GM18526 (cell line): ENCODE data around the gene MRGPRE.

Experiments used
- POLR2A ChIP-seq: IDR thresholded peaks from 3 replicates; pipeline ENCODE4 v1.6.1; 2011; ENCODE audit not compliant: insufficient read length; ENCODE audit errors: extremely low read depth

The MRGPRE gene

GRCh38 chr11:3202759-3203158 lies 29.5 kb downstream of the MRGPRE start:
- no peak for TF ChIP-seq POLR2A

DNA sequence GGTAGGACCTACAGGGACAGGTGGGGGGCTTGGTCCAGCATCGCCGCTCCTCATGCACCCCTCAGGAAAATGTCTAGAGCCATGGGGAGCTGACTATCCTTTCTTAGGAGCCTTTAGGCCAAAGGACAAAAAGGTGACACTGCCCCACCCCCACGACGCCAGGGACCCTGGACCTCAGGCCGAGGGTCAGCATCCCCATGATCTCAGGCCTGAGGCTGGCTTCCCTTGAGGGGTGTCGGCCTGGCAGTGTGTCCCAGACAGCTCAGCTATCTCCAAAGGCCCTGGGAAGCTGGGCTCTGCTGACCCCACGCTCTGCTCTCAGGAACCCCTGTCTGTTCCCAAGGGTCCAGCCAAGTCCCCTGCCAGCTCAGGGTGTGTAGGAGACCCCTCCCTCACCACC lies 29.9 kb downstream of the MRGPRE start:
- no peak for TF ChIP-seq POLR2A

DNA sequence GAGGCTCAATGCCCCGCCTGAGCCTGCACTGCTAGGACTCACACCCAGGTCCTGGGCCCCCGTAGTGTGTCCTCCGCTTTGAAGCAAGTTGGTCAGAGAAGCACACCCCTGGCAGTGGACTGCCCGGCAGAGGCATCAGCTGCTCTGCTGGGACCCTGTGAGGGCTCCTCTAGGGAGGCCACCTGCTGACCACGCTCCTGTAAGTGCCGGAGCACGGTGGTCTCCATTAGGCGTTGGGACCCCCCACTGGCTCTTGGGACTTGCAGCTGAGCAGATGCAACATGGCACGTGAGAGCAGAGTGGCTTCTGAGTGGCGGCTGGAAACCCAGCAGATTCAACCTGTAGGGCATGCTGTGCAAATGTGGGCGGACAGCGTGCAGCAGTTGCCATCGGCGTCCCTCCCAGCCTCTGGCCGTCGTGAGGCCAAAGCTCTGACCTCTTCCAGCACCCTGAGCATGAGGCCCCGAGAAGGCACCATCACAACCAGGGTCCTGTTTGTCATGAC lies 30.5 kb downstream of the MRGPRE start:
- no peak for TF ChIP-seq POLR2A

GRCh38 chr11:3201112-3201581 lies 31.1 kb downstream of the MRGPRE start:
- TF ChIP-seq POLR2A, result no peak

GRCh38 chr11:3200388-3201111 lies 31.7 kb downstream of the MRGPRE start:
- TF ChIP-seq POLR2A, result no peak

- TF ChIP-seq POLR2A, result no peak
Measured at GRCh38 chr11:3199537-3200295, 32.5 kb downstream of the MRGPRE start.

GRCh38 chr11:3198815-3199214 lies 33.4 kb downstream of the MRGPRE start:
- TF ChIP-seq POLR2A, result no peak

GRCh38 chr11:3197878-3198528 lies 34.2 kb downstream of the MRGPRE start:
- TF ChIP-seq POLR2A, result no peak

GRCh38 chr11:3197044-3197695 lies 35.0 kb downstream of the MRGPRE start:
- no peak for TF ChIP-seq POLR2A

DNA sequence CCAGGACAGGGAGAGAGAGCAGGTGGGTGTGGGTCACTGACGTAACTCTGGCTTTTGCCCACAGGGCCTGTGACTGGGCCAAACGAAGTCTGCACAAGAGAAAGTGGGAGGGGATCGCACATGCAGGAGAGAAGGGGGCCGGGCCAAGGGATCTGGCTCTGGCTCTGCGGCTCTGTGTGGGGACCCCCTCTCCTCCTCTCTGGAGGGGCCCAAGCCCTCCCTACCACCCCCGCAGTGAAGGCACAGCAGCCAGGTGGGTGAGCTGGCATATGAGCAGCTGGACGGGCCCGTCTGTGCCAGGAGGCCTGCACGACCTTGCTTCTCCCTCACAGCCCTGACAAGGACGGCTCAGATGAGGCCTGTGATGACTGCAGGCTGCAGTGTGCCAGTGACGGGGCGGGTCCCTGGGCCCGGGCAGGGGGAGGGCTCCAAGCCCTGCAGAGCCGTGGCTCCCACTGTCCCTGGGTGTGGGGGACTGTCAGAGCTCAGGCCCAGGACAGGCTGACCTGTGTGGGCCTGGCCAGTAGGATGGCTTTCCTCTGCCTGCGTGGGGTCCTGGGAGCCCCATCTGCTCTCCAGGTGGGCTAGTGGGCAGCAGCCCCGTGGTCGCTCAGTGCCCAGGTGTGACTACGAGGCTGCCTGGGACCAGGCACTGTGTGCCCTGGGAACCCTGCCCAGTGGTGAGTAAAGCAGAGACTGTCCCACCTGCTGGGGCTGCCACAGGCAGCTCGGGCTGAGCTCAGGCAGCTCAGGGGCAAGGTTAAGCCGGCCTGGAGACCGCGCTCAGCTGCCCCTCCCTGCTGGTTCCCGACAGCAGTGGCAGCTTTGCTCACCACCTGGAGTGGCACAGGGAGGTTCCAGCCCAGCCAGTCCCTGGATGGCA lies 35.8 kb downstream of the MRGPRE start:
- TF ChIP-seq POLR2A, result no peak

- no peak for TF ChIP-seq POLR2A
Measured at GRCh38 chr11:3195251-3196160, 36.7 kb downstream of the MRGPRE start.

DNA sequence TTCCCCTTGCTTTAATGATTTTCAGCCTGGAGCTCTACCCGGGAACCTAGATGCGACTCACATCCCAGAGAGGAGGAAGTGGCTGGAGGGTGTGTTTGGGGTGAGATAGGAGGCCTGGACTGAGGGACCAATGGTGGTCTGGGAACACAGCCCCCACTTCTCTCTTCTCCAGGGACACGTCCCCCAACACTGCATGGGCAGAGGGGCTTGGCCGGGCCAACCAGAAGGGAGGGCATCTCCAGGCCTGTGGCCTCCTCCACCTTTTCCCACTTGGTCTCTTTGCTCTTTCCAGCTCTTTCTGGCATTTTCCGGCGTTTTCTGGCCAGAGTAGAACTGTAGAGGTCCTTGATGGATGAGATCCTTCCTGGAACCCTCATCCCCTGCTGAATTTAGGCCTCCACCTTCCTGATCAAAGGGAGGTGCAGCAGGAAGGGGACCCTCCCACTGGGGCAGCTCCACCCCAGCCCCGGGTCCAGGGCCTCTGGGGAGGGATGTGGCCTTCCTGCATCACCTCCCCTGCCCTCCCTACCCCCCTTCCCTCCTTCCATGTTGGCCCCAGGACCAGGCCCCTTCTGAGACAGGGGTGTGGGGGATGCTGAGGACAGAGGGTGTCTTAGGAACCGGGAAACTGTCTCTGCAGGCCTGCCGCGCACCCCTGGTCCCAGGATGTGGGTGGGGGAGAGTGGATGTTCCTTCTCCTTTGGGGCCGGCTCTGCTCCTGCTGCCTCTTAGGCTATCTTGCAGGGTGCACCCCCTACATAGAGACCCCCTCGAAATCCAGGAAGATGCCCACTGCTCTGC lies 38.0 kb downstream of the MRGPRE start:
- TF ChIP-seq POLR2A, result no peak
